ENCODE results near the gene DNAAF9.
"Not testable (repeated sequence)": the region's sequence is repeated elsewhere in the genome, so short reads cannot be mapped to it uniquely, and the experiment has no call there.

The DNAAF9 gene

GRCh38 chr20:3407040-3407770 lies at the start of gene DNAAF9:
Gene DNAAF9, minus strand, starts transcription at chr20:3407669. Its CDS starts 112 bp downstream, at chr20:3407557.
- DNase-seq: peak; percentile 34

- DNase-seq: no peak
Measured at GRCh38 chr20:3456648-3457047, 49.2 kb upstream of the DNAAF9 start.

GRCh38 chr20:3454831-3455230 lies 47.4 kb upstream of the DNAAF9 start:
- no peak for DNase-seq

- no peak for DNase-seq
Measured at GRCh38 chr20:3452690-3453089, 45.2 kb upstream of the DNAAF9 start.

- no peak for DNase-seq
Measured at GRCh38 chr20:3452136-3452535, 44.7 kb upstream of the DNAAF9 start.

GRCh38 chr20:3449319-3449718 lies 41.9 kb upstream of the DNAAF9 start:
- DNase-seq: no peak

- no peak for DNase-seq
Measured at GRCh38 chr20:3447321-3447720, 39.9 kb upstream of the DNAAF9 start.

- DNase-seq: no peak
Measured at GRCh38 chr20:3446779-3447178, 39.3 kb upstream of the DNAAF9 start.

GRCh38 chr20:3436864-3437574 lies 29.6 kb upstream of the DNAAF9 start:
- no peak for DNase-seq

GRCh38 chr20:3434232-3434631 lies 26.8 kb upstream of the DNAAF9 start:
- no peak for DNase-seq

- DNase-seq: no peak
Measured at GRCh38 chr20:3433744-3434143, 26.3 kb upstream of the DNAAF9 start.

- DNase-seq: no peak
Measured at GRCh38 chr20:3432844-3433243, 25.4 kb upstream of the DNAAF9 start.

- DNase-seq: no peak
Measured at GRCh38 chr20:3431109-3431508, 23.6 kb upstream of the DNAAF9 start.

GRCh38 chr20:3430376-3431069 lies 23.1 kb upstream of the DNAAF9 start:
- DNase-seq: no peak

- not testable (repeated sequence) for DNase-seq
Measured at GRCh38 chr20:3426766-3427165, 19.3 kb upstream of the DNAAF9 start.

GRCh38 chr20:3423126-3423525 lies 15.7 kb upstream of the DNAAF9 start:
- no peak for DNase-seq

- DNase-seq: no peak
Measured at GRCh38 chr20:3421985-3422384, 14.5 kb upstream of the DNAAF9 start.

- DNase-seq: no peak
Measured at GRCh38 chr20:3420211-3420707, 12.8 kb upstream of the DNAAF9 start.

- DNase-seq: not testable (repeated sequence)
Measured at GRCh38 chr20:3418161-3418560, 10.7 kb upstream of the DNAAF9 start.

GRCh38 chr20:3414122-3414521 lies 6.7 kb upstream of the DNAAF9 start:
- DNase-seq: no peak

- no peak for DNase-seq
Measured at GRCh38 chr20:3413393-3413889, 6.0 kb upstream of the DNAAF9 start.

GRCh38 chr20:3412600-3413392 lies 5.3 kb upstream of the DNAAF9 start:
- no peak for DNase-seq

- no peak for DNase-seq
Measured at GRCh38 chr20:3410464-3410863, 3.0 kb upstream of the DNAAF9 start.
